ENCODE results near the gene ARID1B. TPM values are rescaled to one million over a fixed set of nuclear protein-coding genes. Genes with fewer than 3 reads are reported as not detected.

ARID1B gene
- total RNA-seq, 4 donors from 2014 or later: 87.1 to 194 (median 115) TPM

GRCh38 chr6:156740604-156741003 lies 36.6 kb upstream of the ARID1B start:
- no peak overlapping the region for H3K27ac ChIP-seq
- intact Hi-C loops (cut with DNase I; ENCODE audit: low total_unique reads) (no loop called here), in situ Hi-C loops (cut with MboI; ENCODE audit: low pct_ligation_motif_present in 1 of 4, low pct_unique_long_range_greater_than_20kb in 1 of 4, low sequenced_read_pairs in 3 of 4) (no loop called here)
- peaks cover 11 to 13% of the 10 kb centered on the region in 2 donors for H3K9me3 ChIP-seq
- no peaks in the 10 kb centered on the region for H3K36me3 ChIP-seq
- 81 to 85% methylated on average over 1 of the region's 1 CpG for WGBS, 2 donors (ENCODE audit: low coverage in 1 of 2)
- H3K4me1 ChIP-seq: no peaks in the 10 kb centered on the region
- TF ChIP-seq CTCF (IDR thresholded peaks at IDR 0.05): no peak
- TF ChIP-seq POLR2A (IDR thresholded peaks at IDR 0.05): no peak
- TF ChIP-seq EP300 (IDR thresholded peaks at IDR 0.05; ENCODE audit: low read depth): no peak
- TF ChIP-seq POLR2AphosphoS5 (IDR thresholded peaks at IDR 0.05): no peak
- no peak overlapping the region for H3K4me3 ChIP-seq
- no peak for DNase-seq
- no peaks in the 10 kb centered on the region for H3K27me3 ChIP-seq

GRCh38 chr6:156741287-156742073 lies 35.7 kb upstream of the ARID1B start:
- TF ChIP-seq EP300 (IDR thresholded peaks at IDR 0.05; ENCODE audit: low read depth) (no peak), POLR2AphosphoS5 (IDR thresholded peaks at IDR 0.05) (no peak), POLR2A (IDR thresholded peaks at IDR 0.05) (no peak), CTCF (IDR thresholded peaks at IDR 0.05) (no peak)
- Histone ChIP-seq H3K27ac (no peak overlapping the region), H3K4me1 (no peaks in the 10 kb centered on the region), H3K9me3 (peaks cover 11 to 13% of the 10 kb centered on the region in 2 donors), H3K4me3 (no peak overlapping the region), H3K27me3 (no peaks in the 10 kb centered on the region), H3K36me3 (no peaks in the 10 kb centered on the region)
- WGBS, 2 donors (ENCODE audit: low coverage in 1 of 2): 93 to 100% methylated on average over 1 to 3 of the region's 3 CpGs
- in situ Hi-C loops (cut with MboI; ENCODE audit: low pct_ligation_motif_present in 1 of 4, low pct_unique_long_range_greater_than_20kb in 1 of 4, low sequenced_read_pairs in 3 of 4): no loop called here
- intact Hi-C loops (cut with DNase I; ENCODE audit: low total_unique reads): no loop called here
- DNase-seq: no peak

- no peaks in the 10 kb centered on the region for H3K27me3 ChIP-seq
- no peak overlapping the region for H3K4me3 ChIP-seq
- no peak overlapping the region for H3K27ac ChIP-seq
- in situ Hi-C loops (cut with MboI; ENCODE audit: low pct_ligation_motif_present in 1 of 4, low pct_unique_long_range_greater_than_20kb in 1 of 4, low sequenced_read_pairs in 3 of 4): no loop called here
- no peaks in the 10 kb centered on the region for H3K36me3 ChIP-seq
- peaks cover 0 to 2% (median 0%) of the 10 kb centered on the region in 4 donors for H3K4me1 ChIP-seq
- TF ChIP-seq POLR2AphosphoS5 (IDR thresholded peaks at IDR 0.05): no peak
- no peaks in the 10 kb centered on the region for H3K9me3 ChIP-seq
- 75 to 90% methylated on average over 3 of the region's 3 CpGs for WGBS, 2 donors (ENCODE audit: low coverage in 1 of 2)
- intact Hi-C loops (cut with DNase I; ENCODE audit: low total_unique reads): no loop called here
- no peak for DNase-seq
These were observed 29.5 kb upstream of the ARID1B start for GRCh38 chr6:156747715-156748114.

DNA sequence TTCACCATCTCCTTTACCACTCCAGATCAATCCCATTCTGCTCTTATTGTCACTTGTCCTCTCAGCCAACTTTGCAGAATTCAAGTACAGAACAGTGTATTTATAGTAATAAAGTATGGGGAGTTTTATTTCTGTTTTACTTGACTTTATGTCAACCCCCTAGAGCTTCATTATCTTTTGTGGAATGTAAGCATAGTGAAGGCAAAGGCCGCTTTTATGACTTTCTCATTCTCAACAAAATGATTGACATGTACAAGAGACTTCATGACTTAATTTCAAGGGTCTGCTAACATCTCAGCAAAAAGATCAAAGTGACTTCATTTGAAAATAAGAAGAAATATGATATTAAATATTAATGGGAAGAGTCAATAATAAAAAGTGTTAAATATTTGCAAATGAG lies 28.7 kb upstream of the ARID1B start:
- 82 to 96% methylated on average over 1 of the region's 1 CpG for WGBS, 2 donors (ENCODE audit: low coverage in 1 of 2)
- TF ChIP-seq POLR2AphosphoS5 (IDR thresholded peaks at IDR 0.05) (no peak), EP300 (IDR thresholded peaks at IDR 0.05; ENCODE audit: low read depth) (no peak), CTCF (IDR thresholded peaks at IDR 0.05) (no peak), POLR2A (IDR thresholded peaks at IDR 0.05) (no peak)
- Histone ChIP-seq H3K36me3 (no peaks in the 10 kb centered on the region), H3K27ac (no peak overlapping the region), H3K4me1 (peaks cover 0 to 7% (median 0%) of the 10 kb centered on the region in 4 donors), H3K27me3 (no peaks in the 10 kb centered on the region), H3K4me3 (no peak overlapping the region), H3K9me3 (no peaks in the 10 kb centered on the region)
- in situ Hi-C loops (cut with MboI; ENCODE audit: low pct_ligation_motif_present in 1 of 4, low pct_unique_long_range_greater_than_20kb in 1 of 4, low sequenced_read_pairs in 3 of 4): no loop called here
- no peak for DNase-seq
- intact Hi-C loops (cut with DNase I; ENCODE audit: low total_unique reads): no loop called here

Data from transverse colon (tissue), 4 donors.